GM18873 (cell line): Measurements from ENCODE around the gene TSGA10IP.
A peak's percentile ranks its signal among the peaks of the same experiment; 100 is the strongest.
"Not testable (repeated sequence)": the region's sequence is repeated elsewhere in the genome, so short reads cannot be mapped to it uniquely, and the experiment has no call there.

ENCODE experiments used
- ATAC-seq: cut with Tn5 transposase; IDR thresholded peaks from one replicate; pipeline ENCODE4 v1.9.1; 2021; ENCODE audit warnings: mild to moderate bottlenecking, moderate library complexity, moderate number of reproducible peaks; ENCODE audit not compliant: unreplicated experiment, low FRiP score

TSGA10IP gene

GRCh38 chr11:65945941-65946558 lies 770 bp downstream of the TSGA10IP start:
- no peak for ATAC-seq

GRCh38 chr11:65946655-65947054 lies 1.4 kb downstream of the TSGA10IP start:
- ATAC-seq: no peak

GRCh38 chr11:65947133-65947532 lies 1.9 kb downstream of the TSGA10IP start:
- ATAC-seq: no peak

GRCh38 chr11:65947603-65948125 lies 2.4 kb downstream of the TSGA10IP start:
- ATAC-seq: no peak

GRCh38 chr11:65950711-65951110 lies 5.4 kb downstream of the TSGA10IP start:
- ATAC-seq: not testable (repeated sequence)

- not testable (repeated sequence) for ATAC-seq
Measured at GRCh38 chr11:65951641-65952040, 6.4 kb downstream of the TSGA10IP start.

GRCh38 chr11:65952052-65952521 lies 6.8 kb downstream of the TSGA10IP start:
- ATAC-seq: no peak

GRCh38 chr11:65953471-65953870 lies 8.2 kb downstream of the TSGA10IP start:
- no peak for ATAC-seq

GRCh38 chr11:65954771-65955170 lies 9.5 kb downstream of the TSGA10IP start:
- ATAC-seq: no peak

GRCh38 chr11:65958291-65958690 lies 13.0 kb downstream of the TSGA10IP start:
- no peak for ATAC-seq

- ATAC-seq: no peak
Measured at GRCh38 chr11:65958774-65959420, 13.6 kb downstream of the TSGA10IP start.

GRCh38 chr11:65960824-65961266 lies 15.6 kb downstream of the TSGA10IP start:
- ATAC-seq: no peak

GRCh38 chr11:65961267-65962140 lies 16.2 kb downstream of the TSGA10IP start, which contains the start of gene SART1:
SART1 (plus strand) TSS chr11:65961734; CDS start chr11:65961781, 47 bp downstream.
- ATAC-seq: peak; percentile 80

GRCh38 chr11:65962141-65962564 lies 16.9 kb downstream of the TSGA10IP start:
- no peak for ATAC-seq

GRCh38 chr11:65964906-65965305 lies 19.6 kb downstream of the TSGA10IP start:
- ATAC-seq: no peak

- no peak for ATAC-seq
Measured at GRCh38 chr11:65965986-65966762, 20.9 kb downstream of the TSGA10IP start.

- no peak for ATAC-seq
Measured at GRCh38 chr11:65967329-65967934, 22.2 kb downstream of the TSGA10IP start.

- ATAC-seq: no peak
Measured at GRCh38 chr11:65968600-65969482, 23.6 kb downstream of the TSGA10IP start.

GRCh38 chr11:65972116-65972515 lies 26.8 kb downstream of the TSGA10IP start:
- ATAC-seq: no peak
